ENCODE results near the gene PSME1.
"Not testable (repeated sequence)": the region's sequence is repeated elsewhere in the genome, so short reads cannot be mapped to it uniquely, and the experiment has no call there.

PSME1 gene

DNA sequence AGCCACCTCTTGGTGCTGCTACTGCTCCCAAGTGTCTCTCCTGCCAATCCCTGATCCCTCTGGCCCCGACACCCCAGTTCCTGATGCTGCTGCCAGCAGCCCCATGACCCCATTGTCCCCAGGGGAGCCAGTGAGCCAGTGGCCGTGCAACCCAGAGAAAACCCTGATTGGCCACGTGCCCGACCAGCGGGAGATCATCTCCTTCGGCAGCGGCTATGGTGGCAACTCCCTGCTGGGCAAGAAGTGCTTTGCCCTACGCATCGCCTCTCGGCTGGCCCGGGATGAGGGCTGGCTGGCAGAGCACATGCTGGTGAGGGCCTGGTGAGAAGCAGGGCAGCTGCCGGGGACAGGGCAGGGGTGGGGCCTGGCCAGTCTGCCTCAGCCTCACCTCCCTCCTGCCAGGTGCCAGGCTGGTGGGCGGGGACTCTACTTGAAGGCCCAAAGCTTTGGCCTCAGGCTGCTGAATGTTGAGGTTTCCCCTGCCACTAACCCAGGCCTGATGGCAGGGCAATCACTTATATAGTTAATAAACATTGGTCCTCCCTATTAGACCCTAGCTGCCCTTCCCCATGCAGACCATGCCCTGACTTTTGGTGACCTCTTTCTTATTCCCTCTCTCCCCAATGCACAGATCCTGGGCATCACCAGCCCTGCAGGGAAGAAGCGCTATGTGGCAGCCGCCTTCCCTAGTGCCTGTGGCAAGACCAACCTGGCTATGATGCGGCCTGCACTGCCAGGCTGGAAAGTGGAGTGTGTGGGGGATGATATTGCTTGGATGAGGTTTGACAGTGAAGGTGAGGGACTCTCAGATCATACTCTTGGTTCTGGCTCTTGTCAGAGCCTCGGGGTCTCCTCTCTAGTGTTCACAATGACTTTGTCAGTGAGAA, 36.8 kb upstream of the PSME1 start:
- TF ChIP-seq, protein P1, sequence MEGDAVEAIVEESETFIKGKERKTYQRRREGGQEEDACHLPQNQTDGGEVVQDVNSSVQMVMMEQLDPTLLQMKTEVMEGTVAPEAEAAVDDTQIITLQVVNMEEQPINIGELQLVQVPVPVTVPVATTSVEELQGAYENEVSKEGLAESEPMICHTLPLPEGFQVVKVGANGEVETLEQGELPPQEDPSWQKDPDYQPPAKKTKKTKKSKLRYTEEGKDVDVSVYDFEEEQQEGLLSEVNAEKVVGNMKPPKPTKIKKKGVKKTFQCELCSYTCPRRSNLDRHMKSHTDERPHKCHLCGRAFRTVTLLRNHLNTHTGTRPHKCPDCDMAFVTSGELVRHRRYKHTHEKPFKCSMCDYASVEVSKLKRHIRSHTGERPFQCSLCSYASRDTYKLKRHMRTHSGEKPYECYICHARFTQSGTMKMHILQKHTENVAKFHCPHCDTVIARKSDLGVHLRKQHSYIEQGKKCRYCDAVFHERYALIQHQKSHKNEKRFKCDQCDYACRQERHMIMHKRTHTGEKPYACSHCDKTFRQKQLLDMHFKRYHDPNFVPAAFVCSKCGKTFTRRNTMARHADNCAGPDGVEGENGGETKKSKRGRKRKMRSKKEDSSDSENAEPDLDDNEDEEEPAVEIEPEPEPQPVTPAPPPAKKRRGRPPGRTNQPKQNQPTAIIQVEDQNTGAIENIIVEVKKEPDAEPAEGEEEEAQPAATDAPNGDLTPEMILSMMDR (IDR thresholded peaks at IDR 0.05; ENCODE audit: extremely low read depth, missing control alignments) = no peak
- no peak for DNase-seq (ENCODE audit: low spot score)

DNA sequence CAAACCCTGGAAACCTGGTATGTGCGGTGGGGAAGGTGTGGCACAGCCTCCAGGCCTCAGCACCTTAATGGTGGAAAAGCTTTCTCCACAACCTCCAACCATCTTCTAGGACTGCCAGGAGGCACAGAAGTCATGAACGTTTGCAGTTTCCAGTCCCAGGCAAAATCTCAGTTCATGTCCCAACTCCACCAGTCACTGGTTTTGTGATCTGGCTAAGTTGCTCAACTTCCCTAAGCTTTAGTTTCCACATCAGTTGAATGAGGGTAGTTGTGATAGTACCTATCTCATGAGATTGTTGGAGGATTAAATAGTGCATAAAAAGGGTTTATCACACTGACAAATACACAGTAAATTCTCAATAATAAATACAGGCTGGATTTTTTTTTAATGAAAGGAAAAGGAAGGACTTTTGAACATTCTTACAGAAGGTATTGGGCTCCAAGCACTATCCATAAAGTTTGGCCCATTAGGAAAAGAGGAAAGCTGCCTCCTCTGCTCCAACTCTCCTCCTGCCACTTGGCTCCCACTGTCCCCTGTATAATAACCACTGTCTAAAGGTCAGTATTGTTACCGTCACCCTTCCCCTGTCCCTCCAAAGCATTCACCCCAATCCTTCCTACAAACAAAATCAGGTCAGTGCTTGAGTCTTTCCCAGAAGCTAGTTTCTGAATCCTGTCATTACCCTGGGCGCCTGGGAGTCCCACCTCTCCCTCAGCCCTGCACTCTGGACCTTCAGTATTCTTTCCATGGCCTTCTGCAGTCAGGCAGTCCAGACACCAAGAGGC, 35.6 kb upstream of the PSME1 start:
- TF ChIP-seq, protein P1 (IDR thresholded peaks at IDR 0.05; ENCODE audit: extremely low read depth, missing control alignments) = no peak
- no peak for DNase-seq (ENCODE audit: low spot score)

DNA sequence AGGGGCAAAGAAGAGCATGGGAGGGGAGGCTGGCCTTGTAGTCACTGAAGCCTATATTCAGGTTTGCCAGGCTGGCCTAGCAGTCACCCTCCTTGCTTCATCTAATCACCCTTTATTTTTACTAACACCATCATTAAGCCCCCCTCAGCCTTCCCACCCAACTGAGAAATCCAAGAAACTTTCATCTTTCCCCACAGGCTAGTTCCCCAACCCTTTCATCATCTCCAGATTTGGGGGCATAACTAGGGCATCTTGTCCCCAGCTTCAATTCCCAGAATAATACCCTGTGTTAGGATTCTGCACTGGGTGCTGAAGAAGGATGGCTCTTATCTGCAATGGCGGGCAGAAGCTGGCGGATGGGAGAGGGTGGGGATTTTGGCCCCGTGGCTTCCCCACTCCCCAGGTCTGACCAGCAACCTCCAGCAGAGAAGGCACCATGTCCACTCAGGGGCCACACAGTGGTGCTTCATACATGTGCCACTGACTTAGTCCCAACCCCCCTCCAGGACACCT, 35.0 kb upstream of the PSME1 start:
- DNase-seq (ENCODE audit: low spot score) = no peak
- TF ChIP-seq, protein P1 (IDR thresholded peaks at IDR 0.05; ENCODE audit: extremely low read depth, missing control alignments) = no peak

DNA sequence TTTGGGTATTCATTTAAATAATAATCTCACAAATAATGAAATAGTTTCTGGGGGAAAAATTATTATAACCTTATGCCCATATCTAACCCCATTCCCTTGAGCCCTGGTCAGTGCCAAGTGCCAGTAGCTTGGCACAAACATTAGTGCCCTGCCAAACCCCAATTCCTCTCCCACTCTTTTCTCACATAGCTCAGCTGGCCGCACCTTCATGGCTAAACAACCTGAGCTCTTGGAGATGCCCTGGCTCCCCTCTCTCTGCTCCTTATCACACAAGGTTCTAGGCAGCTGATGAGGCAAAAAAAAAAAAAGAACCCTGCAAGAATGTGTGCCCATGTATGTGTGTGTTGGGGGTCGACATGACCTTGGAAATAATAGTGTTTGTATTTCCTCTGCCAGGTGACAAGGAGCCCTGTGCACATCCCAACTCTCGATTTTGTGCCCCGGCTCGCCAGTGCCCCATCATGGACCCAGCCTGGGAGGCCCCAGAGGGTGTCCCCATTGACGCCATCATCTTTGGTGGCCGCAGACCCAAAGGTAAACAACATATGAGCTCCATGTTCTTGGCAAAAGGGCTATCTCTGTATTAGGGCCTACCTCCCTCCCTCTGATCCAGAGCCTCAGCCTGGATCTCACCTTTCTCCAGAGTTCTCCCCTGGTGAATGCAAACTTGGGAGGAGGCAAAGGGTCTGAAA, 33.5 kb upstream of the PSME1 start:
- TF ChIP-seq, protein P1 (IDR thresholded peaks at IDR 0.05; ENCODE audit: extremely low read depth, missing control alignments) = no peak

DNA sequence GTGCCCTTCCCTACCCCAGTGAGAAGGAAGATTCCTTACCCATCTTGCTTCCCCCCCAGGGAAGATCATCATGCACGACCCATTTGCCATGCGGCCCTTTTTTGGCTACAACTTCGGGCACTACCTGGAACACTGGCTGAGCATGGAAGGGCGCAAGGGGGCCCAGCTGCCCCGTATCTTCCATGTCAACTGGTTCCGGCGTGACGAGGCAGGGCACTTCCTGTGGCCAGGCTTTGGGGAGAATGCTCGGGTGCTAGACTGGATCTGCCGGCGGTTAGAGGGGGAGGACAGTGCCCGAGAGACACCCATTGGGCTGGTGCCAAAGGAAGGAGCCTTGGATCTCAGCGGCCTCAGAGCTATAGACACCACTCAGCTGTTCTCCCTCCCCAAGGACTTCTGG, 32.5 kb upstream of the PSME1 start:
- no peak for DNase-seq (ENCODE audit: low spot score)
- TF ChIP-seq, protein P1 (IDR thresholded peaks at IDR 0.05; ENCODE audit: extremely low read depth, missing control alignments) = no peak

More for the DNA sequence above, 33.5 kb upstream of the PSME1 start:
- no peak for DNase-seq (ENCODE audit: low spot score)

DNA sequence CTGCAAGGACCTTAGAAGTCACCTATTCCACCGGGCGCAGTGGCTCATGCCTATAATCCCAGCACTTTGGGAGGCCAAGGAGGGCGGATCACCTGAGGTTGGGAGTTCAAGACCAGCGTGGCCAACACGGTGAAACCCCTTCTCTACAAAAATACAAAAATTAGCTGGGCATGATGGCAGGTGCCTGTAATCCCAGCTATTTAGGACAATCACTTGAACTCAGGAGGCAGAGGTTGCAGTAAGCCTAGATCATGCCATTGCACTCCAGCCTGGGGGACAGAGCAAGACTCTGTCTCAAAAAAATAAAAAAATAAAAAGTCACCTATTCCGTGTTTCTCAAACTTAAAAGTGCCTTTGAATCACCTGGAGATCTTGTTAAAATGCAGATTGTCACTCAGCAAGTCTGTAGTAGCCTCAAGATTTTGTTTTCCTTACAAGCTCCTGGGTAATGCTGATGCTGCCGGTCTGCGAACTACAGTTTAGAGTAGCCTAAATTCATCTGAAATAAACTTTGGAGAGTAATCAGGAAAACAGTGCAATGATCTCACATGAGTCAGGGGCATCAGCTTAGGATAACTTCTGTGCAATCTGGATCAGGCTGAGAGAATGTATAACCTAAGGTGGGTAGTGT, 30.3 kb upstream of the PSME1 start:
- not testable (repeated sequence) for DNase-seq (ENCODE audit: low spot score)

DNA sequence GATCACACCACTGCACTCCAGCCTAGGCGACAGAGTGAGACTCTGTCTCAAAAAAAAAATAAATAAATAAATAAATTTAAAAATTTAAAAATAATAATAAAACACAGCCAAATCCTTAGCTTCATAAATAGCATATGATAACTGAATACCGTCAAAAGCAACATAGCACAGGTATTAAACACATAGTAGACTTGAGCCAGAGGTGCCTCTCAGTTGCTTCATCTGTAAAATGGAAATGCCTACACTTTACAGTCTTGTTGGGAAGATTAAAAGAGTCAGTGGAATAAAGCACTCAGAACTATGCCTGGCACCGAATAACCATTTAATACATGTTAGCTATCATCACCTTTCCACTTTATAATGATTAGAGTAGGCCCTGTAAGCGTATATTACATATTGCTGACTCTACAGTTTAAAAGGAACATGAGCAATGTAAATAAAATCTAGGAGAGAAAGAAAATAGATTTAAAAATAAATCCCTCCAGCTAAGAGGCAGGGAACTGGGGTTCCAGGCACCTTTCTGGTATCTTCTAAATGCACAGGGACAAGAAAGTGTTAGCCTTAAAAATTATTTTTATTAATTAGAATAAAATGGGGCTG, 29.2 kb upstream of the PSME1 start:
- TF ChIP-seq, protein P1 (IDR thresholded peaks at IDR 0.05; ENCODE audit: extremely low read depth, missing control alignments) = no peak
- DNase-seq (ENCODE audit: low spot score) = no peak

Data from GM20000 (cell line).